ENCODE results near the gene VAMP5.
"Not testable (repeated sequence)": the region's sequence is repeated elsewhere in the genome, so short reads cannot be mapped to it uniquely, and the experiment has no call there.

VAMP5 gene

DNA sequence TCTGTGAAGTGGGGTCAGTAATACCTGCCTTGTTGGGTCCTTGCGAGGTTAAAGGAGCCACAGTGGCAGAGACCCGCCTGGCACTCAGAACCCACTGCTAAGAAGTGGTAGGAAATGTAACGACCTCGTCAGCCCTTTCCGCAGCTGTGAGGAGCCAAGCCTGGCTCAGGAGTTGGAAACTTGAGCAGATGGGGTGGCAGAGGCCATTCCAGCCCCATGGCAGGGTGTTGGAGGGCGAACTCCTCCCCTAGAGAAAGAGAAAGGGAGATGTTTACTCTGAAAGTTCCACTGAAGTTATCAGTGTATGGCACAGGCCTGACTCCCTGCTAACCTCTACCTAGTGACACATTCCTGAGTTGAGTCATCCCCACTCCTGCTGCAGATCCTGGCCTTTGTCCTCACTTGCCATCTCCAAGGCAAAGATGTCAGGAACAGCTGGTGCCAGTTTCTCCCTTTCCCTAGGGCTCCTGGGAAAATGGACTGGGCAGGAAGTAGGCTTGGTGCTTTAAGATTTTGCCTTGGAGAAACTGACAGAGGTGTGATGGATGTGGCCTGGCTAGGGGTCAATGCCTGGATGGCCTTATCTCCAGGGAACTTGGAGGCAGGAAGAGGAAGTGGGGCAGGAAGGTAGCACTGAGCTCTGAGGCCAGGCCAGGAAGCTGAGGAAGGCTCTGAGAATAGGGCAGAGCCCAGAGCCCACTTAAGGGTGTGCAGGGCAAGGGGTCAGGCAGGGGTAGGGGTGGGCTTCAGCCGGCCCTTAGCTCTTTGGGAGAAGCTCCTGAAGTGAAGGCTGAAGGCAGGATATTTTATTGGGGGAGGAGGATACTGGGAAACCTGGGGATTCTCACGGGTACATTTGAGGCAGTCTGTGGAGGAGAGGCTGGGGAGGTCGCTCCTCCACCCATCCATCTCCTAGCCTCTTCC, 888 bp downstream of the VAMP5 start:
- no peak for DNase-seq

DNA sequence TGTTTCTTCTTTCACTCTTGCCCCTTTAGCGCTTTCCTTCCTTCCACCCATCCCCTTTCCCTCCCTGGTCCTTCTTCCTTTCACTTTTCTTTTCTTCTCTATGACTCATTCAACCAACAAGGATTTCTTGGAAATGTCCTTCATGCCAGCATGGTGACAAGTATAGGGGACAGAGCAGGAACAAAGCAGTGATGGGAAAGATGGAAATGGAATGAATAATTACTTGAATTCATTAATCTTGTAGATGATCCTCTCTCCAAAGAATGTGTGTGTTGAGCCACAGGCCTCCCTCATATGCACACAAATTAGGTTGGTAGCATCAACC, 1.5 kb downstream of the VAMP5 start:
- no peak for DNase-seq

DNA sequence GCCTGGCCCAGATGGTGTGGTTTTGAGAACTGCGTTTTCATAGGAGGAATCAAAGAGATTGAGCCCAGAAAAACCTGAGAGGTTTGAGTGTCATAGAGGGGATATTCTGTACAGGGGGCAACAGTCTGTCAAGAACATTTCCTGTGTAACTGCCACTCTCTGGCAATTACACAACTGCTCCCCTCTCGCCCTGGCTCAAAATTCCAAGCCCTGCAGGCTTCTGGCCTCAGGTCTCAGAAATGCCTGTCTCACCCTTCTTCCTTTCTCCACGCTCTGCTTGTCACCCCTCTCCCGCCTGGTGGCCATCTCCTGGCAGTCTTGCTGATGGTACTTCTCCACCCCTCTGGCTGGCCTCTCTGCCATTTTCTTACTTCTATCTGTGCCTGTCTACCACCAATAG, 4.0 kb downstream of the VAMP5 start:
- no peak for DNase-seq

DNA sequence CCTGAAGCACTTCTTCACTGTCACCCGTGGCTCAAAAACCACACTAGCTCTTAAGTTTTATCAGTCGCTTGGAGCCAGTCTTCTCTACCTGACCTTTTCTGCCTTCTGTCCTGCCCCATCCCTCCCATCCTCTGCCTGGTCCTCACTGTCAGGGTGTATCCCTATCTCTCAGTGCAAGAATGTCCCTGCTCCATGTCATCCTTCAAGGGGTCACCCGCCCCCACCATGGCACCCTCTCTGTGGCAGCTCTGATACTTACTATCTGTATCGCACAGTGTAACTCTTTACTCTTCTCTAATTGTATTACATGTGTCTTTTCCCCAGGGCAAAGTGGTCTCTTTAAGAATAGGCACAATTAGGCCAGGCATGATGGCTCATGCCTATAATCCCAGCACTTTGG, 4.4 kb downstream of the VAMP5 start:
- no peak for DNase-seq

DNA sequence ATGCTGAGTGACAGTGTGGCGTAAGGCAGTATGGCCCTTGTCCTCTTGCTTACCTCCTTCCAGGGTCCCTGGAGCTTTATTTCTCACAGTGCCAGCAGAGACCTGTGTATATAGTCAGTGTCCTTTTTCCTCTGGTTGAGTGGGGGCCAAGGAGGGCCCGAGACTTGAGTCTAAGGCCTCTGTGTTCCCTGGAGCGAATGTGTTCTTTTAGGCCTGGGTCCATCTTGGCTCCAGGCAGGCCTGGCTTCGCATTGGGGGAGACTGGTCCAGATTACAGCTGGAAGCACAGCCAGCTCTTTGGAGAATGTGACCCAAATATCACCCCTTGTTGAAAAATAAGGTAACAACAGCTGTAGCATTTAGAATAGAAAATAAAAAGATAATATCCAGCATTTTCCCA, 5.0 kb downstream of the VAMP5 start:
- no peak for DNase-seq

DNA sequence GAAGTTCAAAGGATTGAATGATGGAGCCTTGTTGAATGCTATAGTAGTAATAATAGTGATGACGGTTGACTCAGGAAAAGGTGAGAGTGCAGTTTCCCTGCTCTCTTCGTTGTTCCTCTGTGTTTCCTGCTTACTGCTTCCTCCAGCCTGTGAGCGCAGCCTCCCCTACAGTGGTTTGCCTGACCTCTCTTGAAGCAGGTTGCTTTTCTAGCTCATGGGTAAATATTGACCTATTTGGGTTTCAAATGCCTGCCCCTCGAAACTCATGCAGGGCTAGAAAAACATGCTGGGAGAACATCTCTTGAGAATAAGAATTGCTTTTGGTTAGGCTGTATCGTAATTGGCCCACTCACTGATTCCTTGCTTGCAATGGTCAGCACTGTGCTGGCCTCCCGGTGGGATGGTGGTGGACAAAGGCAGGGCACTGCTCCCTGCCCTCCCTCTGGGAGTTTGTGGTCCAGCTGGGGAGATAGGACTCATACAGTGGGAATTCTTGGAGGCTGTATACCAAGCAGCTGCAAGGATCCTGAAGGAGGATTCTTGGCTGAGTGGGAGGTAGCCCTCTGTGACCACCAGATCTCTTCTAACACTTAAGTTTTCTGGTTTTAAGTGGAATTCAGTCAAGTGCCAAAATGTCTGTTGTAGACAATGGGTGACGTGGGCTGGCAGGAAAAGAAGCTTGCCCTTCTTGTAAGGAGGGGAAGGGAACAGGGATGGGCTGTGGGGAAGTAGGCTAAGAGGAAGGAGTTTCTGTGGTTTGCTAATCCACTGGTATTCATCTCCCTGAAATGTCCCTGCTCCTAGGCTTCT, 6.0 kb downstream of the VAMP5 start:
- no peak for DNase-seq

DNA sequence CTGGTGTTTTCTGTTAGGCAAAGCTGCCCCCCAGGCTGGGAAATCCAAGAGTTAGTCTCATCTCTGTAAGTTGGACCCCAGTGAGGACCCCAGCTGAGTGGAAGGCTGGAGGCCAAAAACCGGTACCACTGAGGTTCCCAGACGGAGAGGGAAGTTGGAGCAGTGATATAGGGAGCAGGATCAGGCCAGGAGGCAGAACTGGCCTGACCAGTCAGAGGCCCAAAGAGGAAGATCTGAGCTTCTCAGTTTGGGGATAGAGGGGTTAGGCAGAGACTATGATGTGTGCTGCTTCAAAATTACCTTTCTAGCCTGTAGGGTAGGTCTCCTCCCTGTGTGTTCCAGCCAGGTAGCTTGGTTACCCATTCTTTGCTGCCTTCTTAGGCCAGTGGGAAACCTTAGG, 6.7 kb downstream of the VAMP5 start:
- DNase-seq, result no peak

DNA sequence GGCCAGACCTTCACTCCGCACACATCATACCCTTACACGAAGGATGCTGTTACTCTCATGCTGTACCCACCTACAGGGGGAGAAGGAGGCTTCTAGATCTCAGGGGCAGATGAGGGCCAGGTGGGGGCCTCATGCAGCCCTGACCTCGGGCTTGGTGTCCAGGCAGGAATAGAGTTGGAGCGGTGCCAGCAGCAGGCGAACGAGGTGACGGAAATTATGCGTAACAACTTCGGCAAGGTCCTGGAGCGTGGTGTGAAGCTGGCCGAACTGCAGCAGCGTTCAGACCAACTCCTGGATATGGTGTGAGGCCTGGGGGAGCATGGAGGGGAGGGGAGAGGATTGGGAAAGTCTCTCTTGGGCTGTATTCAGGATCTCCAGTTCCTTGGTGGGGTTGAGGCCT, 7.3 kb downstream of the VAMP5 start:
- no peak for DNase-seq

DNA sequence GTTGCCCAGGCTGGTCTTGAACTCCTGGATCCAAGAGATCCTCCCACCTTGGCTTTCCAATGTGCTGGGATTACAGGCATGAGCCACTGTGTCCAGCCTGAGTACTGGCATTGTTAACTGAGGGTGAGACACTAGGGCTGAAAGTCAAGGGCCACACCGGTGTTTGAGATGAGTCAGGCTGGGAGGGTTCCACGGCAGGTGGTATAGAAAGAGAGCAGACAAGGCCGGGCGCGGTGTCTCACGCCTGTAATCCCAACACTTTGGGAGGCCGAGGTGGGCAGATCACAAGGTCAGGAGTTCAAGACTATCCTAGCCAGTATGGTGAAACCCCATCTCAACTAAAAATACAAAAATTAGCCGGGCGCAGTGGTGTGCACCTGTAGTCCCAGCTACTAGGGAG, 8.1 kb downstream of the VAMP5 start:
- not testable (repeated sequence) for DNase-seq

DNA sequence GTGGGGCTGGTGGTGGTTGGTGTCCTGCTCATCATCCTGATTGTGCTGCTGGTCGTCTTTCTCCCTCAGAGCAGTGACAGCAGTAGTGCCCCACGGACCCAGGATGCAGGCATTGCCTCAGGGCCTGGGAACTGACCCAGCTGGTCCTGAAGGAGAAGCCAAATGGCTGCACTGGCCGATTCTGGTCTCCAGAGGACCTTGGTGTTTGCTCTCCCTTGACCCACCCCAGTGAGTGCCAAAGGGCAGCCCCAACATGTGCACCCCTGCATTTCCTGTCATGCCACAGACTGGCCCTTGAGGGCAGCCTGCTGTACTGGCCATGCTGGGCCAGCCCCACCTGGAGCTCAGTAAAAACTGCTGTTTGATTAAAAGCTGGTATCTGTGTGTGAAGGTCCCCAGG, 8.8 kb downstream of the VAMP5 start:
- no peak for DNase-seq

DNA sequence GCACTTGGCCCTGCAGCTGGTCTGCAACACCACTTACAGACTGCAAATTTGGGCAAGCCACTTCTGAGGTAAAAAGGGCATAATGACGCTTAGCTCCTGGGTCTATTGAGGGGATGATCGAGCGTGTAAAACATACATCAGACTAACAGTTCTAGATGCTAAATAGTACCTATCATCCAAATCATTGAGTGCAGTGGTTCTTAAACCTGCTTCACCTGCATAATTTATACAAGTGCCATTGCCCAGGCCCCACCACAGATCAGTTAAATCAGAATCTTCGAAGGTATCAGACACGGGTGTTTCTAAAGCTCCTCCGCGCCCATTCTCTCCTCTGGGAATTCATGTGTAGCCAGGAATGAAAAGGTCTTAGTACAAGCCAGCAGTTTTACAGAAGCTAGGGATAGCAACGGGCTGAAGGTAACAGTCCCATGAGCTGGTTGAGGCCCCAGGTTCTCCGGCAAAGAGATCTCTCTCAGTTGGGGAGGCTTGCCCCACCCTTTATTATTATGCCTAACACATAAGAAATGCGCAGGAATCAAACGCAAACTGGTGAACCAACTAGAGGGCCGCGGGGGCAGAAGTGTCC, 10.6 kb downstream of the VAMP5 start:
- DNase-seq, result no peak

DNA sequence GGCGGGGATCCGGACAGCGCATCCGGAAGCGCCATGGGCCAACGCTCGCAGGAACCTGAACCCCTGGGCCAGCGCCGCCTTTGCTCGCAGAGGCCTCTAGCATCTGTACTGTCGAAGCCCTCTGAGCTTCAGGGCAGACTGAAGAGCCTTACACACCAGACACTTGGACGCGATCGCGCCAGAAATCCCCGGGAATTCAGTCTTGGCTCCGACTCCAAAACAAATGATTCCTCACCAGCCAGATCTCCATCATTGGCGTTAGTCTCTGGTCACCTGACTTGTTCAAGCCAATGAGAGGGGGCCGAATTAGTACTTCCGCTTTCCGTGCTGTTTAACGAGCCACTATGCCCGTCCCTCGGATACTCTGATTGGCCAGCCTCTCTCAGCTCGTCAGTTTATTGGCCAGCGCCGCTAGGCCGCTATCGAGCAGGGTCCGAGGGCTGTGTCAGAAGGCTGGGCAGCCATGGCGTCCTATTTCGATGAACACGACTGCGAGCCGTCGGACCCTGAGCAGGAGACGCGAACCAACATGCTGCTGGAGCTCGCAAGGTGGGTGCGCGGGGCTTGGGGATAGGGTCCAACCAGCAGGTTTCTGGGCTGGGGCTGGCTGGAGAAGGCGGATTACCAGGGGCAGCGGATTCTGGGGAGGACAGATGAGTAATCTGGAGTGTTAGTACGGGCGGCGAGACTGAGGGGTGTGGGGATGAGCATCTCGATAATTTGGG, 11.2 kb downstream of the VAMP5 start, which contains the start of gene RNF181:
Gene RNF181, plus strand, starts transcription at position 445 of the 725 bp plus-strand sequence. Its CDS starts 19 bp downstream, at position 464.
- DNase-seq, result peak; percentile 94

DNA sequence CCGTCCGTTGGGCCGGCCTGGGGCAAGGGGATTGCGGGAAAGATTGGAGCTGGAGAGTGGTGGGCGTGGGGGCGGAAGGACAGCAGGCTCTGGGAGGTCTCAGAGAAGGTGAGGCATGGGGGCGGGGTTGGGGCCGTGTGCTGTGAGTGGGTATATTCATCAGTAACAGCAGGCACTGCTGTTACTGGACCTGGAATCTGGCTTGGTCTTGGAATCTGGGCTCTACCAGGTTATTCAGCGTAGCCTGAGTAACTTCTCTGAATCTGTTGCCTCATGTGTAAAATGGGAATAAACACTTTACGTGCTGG, 11.7 kb downstream of the VAMP5 start:
- DNase-seq, result no peak

DNA sequence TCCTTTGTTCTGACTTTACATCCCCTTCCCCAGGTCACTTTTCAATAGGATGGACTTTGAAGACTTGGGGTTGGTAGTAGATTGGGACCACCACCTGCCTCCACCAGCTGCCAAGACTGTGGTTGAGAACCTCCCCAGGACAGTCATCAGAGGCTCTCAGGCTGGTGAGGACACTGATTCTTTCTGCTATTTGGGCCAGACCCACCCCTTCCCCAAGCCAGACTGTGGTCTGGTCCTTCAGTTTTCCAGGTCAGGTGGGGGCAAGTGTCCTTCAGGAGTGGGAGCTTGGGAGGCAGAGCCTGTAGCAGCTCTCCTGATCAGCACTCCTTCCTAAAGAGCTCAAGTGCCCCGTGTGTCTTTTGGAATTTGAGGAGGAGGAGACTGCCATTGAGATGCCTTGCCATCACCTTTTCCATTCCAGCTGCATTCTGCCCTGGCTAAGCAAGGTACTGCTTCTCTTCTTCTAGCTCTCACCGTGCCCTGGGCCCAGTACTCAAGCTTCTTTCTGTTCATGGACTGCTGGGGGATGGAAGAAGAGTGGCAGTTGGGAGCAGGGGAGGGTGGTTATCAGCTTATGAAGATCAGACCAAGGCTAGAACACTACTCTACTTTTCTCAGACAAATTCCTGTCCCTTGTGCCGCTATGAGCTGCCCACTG, 12.4 kb downstream of the VAMP5 start:
- DNase-seq, result no peak

DNA sequence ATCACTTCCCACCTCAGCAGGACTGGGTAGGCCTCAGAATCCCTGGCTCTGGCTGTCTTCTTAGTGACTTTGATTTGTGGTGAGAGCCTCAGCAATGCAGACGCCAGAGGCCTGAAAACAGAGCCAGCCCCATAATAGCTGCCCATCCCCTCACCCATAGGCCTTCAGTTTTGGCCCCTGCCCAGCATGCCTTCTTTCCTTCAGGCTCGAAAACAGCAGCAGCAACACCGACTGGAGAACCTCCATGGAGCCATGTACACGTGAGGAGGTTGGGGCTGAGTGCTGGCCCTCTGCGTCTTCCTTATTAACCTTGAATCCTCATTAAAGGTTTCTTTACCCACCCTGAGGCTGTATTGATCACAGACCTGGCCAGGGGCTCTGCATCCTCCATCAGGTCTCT, 13.0 kb downstream of the VAMP5 start:
- DNase-seq, result no peak

DNA sequence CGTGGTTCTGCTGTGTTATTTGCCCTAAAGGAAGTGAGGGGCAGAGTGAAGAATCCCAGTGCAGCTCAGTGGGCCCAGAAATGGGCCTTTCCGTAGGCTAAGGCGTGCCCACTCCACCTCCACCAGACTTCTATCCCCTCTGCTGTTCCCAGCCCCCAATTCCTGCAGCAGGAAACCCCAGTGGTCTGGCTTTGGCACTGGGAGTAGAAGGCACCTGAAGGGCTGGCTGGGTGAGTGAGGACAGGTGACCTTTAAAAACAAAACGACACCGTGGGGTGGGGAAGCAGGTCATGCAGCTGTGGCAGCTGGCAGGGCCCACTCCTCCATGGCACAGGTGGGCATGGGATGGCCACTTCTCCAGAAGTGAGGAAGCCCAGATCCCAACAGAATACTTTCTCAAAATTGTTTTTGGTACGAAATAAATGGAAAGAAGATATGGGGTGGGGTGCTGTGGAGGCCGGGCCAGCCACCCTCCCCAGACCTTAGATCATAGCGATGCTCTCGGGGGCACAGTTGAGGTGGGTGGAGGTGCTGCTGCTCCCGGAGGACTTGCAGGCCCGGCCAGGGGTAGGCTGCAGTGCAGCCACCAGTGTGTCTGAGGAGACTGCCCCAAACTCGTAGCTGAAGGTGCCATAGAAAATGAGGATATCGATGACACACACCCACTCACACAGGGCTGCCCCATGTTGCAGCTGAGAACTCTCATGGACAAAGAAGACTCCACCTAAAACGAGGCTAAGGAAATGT, 14.5 kb downstream of the VAMP5 start:
- no peak for DNase-seq

DNA sequence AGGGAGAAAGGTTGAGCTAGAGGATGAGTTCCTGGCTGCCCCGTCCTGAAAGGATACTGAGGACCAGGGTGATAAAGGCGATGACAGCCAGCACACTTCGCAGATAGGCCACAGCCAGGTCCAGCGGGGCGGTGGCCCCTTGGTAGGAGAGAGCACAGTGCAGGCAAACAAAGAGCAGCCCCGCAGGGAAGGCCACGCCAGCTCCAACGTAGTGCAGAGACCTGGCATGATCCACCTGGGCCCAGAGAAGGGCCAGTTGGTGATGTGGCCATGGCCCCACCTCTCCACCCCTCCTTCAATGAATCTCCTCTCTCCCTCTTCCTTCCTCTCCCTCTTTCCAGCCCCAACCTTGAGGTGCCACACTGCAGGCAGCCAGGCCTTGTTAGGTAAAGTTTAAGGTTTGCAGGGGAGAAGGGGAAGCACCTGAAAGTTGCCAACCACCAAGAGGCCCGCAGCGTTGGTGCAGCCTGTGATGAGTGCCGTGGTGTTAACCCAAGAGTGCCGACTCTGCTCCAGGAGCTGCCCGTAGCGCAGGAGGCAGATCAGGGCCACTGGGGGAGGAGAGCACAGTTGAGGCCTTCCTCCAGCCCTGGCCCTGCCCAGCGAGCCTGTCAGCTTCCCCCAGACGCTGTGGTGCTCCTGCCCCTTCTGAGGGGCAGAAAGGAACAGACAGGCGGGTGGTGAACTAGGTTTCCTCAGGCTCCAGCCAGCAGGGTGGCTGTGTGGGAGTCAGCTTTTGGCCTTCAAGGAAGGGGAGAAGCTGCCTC, 15.4 kb downstream of the VAMP5 start:
- no peak for DNase-seq

DNA sequence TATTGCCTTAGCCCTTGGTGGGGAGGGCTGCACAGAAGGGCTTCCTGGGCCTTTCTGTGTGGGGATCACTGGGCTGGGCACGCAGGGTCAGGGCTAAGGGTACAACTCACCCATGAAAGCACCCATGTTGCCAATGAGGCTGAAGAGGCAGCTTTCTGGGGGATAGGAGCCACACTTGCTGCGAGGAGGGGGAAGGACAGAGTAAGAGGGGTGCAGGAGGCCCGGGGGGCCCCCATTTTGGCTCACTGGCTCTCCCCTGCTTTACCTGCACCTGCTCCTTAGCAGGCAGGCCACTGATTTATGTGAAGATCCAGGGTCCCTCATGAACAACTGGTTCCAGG, 16.0 kb downstream of the VAMP5 start:
- no peak for DNase-seq

DNA sequence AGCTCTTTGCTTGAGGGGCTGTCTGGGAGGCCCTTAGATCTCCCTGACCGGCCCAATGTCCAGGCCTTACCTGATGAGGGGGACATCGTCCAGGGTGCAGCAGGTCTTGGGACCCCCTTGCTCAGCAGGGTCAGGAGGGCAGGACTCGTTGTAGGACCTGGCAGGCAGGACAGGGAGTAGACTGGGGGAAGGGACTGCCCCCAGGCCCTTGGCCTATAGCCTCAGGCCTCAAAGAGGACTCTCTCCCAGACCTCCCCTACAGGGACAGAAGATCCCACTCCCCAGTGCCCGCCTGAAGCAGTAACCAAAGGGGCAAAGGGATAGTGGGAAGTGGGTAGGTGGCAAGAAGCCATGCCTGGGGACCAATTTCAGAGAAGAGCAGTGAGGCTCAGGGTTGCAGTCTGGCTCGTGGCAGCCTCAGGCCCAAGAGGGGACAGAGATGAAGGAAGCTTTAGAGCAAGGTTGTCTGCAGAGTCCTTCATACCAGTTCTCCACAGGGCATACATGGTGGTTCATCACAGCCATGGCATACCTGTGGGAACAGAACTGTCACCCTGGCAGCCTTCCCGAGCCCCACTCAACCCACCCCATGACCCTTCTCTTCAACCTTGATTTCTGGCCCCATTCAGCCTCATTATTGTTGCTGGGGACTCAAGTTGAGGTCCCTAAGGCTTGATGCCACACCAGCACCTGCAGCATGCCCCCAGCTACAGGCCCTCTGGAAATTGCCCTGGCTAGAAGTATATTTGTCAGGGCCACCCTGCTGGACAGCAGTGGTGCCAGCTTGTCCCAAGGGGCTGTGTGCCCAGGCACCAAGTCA, 16.9 kb downstream of the VAMP5 start:
- DNase-seq, result no peak

DNA sequence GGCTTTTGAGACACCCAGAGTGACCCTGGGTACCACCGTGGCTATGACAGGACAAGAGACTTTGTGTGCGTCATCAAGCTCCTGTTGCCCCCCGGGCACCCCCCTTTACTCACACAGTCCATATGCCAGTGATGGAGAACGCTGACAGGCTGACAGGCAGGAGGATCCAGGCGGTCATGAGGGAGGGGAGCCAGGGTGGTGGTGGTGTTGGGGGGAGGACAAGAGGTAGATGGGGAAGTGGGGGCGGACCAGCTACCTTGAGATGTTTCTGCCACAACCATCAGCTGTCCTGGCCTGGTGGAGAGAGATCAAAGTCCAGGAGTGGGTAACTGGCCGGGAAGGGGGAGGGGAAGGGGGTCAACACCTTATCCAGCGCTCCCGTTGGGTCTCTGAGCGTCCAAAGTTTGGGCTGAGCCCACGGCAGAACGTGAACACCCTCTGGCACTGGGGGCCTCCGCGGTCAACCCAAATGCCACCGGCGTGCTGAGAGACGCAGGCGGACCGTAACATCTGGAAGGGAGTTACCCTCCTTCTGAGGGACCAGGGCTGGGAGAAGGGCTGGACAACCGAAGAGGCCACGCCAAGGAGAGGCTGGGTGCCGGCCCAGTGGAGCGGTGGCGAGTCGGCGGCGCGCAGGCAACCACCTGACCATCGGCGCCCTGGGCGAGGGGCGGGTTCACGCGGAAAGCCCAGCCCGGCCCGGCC, 17.7 kb downstream of the VAMP5 start:
- DNase-seq, result no peak
